ENCODE results near the gene CFC1B. TPM values are rescaled to one million over a fixed set of nuclear protein-coding genes. Genes with fewer than 3 reads are reported as not detected.
"Not testable (repeated sequence)": the region's sequence is repeated elsewhere in the genome, so short reads cannot be mapped to it uniquely, and the experiment has no call there.

Gene CFC1B
- total and polyA plus RNA-seq, 2 donors (not counting 1 experiment from before 2014, with no cell fraction given) = not detected

- not testable (repeated sequence) for H4K20me1 ChIP-seq (ENCODE audit: control insufficient read depth, extremely low read depth, insufficient read depth, low read length); H3K79me2 ChIP-seq (ENCODE audit: control insufficient read depth, insufficient read depth, low read length); DNase-seq (ENCODE audit: low read depth in 2 of 2); H3K36me3 ChIP-seq (ENCODE audit: control insufficient read depth, insufficient read depth, low read length); H3K27ac ChIP-seq (ENCODE audit: insufficient read depth, low read length); H3K4me2 ChIP-seq (ENCODE audit: extremely low read depth, insufficient read depth, low read length); H3K9ac ChIP-seq (ENCODE audit: insufficient read depth, low read length); H3K4me1 ChIP-seq (ENCODE audit: control insufficient read depth, extremely low read depth, insufficient read depth, low read length); H3K27me3 ChIP-seq (ENCODE audit: control insufficient read depth, insufficient read depth, low read length); H3K4me3 ChIP-seq (replicated peaks in 1 of 4; ENCODE audit: control extremely low read depth in 1 of 4, insufficient read depth in 1 of 4, low read depth in 3 of 4, low read length in 4 of 4); H3K9me3 ChIP-seq (ENCODE audit: control insufficient read depth, insufficient read depth, low read depth, low read length); H2AFZ ChIP-seq (ENCODE audit: low read length)
These were observed 1.4 kb downstream of the CFC1B start for GRCh38 chr2:130522390-130522789.

DNA sequence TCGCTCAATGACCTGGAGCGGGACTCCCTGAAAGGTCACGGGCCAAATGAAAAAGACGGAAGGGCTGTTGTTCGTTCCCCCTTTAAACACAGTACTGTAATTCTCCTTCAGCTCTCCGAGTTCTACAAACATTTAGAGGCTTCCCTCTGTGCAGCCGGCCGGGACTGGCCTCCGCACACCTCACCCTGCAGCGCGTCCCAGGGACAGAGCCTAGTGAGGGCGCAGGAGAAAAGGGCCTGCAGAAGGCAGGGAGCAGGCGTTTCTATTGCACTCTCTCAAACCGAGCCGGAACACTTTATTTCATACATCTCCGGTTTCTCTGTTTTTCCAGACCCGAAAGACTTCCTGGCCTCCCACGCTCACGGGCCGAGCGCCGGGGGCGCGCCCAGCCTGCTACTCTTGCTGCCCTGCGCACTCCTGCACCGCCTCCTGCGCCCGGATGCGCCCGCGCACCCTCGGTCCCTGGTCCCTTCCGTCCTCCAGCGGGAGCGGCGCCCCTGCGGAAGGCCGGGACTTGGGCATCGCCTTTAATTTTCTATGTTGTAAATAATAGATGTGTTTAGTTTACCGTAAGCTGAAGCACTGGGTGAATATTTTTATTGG lies 6.4 kb downstream of the CFC1B start:
- H3K9me3 ChIP-seq (ENCODE audit: control insufficient read depth, insufficient read depth, low read depth, low read length); H3K4me2 ChIP-seq (ENCODE audit: extremely low read depth, insufficient read depth, low read length); H3K9ac ChIP-seq (ENCODE audit: insufficient read depth, low read length); H3K36me3 ChIP-seq (ENCODE audit: control insufficient read depth, insufficient read depth, low read length); H2AFZ ChIP-seq (ENCODE audit: low read length); H3K27ac ChIP-seq (ENCODE audit: insufficient read depth, low read length); H3K27me3 ChIP-seq (ENCODE audit: control insufficient read depth, insufficient read depth, low read length); DNase-seq (ENCODE audit: low read depth in 2 of 2); H3K4me3 ChIP-seq (replicated peaks in 1 of 4; ENCODE audit: control extremely low read depth in 1 of 4, insufficient read depth in 1 of 4, low read depth in 3 of 4, low read length in 4 of 4); H3K4me1 ChIP-seq (ENCODE audit: control insufficient read depth, extremely low read depth, insufficient read depth, low read length); H4K20me1 ChIP-seq (ENCODE audit: control insufficient read depth, extremely low read depth, insufficient read depth, low read length); H3K79me2 ChIP-seq (ENCODE audit: control insufficient read depth, insufficient read depth, low read length): not testable (repeated sequence)

DNA sequence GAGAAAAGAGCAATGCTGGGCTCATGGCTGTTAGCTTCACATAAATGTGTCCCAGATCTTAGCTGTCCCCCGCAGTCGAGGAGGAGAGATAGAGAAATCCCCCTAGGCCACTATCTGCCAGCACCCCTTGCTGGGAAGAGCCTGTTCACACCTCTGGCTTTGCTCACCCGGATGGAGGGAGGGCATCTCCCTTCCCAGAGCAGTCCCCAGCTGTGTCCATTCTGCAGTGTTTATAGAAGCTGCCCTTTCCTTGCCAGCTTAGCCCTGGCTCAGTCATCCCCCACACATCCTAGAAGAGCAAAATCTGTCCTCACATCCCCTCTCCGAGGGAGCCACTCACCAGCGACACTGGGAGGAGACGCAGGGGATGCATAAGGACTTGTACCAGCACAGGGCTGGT lies 8.5 kb downstream of the CFC1B start:
- H3K9ac ChIP-seq (ENCODE audit: insufficient read depth, low read length); H3K4me1 ChIP-seq (ENCODE audit: control insufficient read depth, extremely low read depth, insufficient read depth, low read length); H3K27me3 ChIP-seq (ENCODE audit: control insufficient read depth, insufficient read depth, low read length); H3K4me2 ChIP-seq (ENCODE audit: extremely low read depth, insufficient read depth, low read length); H3K9me3 ChIP-seq (ENCODE audit: control insufficient read depth, insufficient read depth, low read depth, low read length); DNase-seq (ENCODE audit: low read depth in 2 of 2); H2AFZ ChIP-seq (ENCODE audit: low read length); H3K27ac ChIP-seq (ENCODE audit: insufficient read depth, low read length); H3K36me3 ChIP-seq (ENCODE audit: control insufficient read depth, insufficient read depth, low read length); H3K79me2 ChIP-seq (ENCODE audit: control insufficient read depth, insufficient read depth, low read length); H4K20me1 ChIP-seq (ENCODE audit: control insufficient read depth, extremely low read depth, insufficient read depth, low read length); H3K4me3 ChIP-seq (replicated peaks in 1 of 4; ENCODE audit: control extremely low read depth in 1 of 4, insufficient read depth in 1 of 4, low read depth in 3 of 4, low read length in 4 of 4): not testable (repeated sequence)

- not testable (repeated sequence) for DNase-seq (ENCODE audit: low read depth in 2 of 2); H3K36me3 ChIP-seq (ENCODE audit: control insufficient read depth, insufficient read depth, low read length); H2AFZ ChIP-seq (ENCODE audit: low read length); H3K27me3 ChIP-seq (ENCODE audit: control insufficient read depth, insufficient read depth, low read length); H3K4me1 ChIP-seq (ENCODE audit: control insufficient read depth, extremely low read depth, insufficient read depth, low read length); H3K79me2 ChIP-seq (ENCODE audit: control insufficient read depth, insufficient read depth, low read length); H3K27ac ChIP-seq (ENCODE audit: insufficient read depth, low read length); H3K9me3 ChIP-seq (ENCODE audit: control insufficient read depth, insufficient read depth, low read depth, low read length); H4K20me1 ChIP-seq (ENCODE audit: control insufficient read depth, extremely low read depth, insufficient read depth, low read length); H3K4me3 ChIP-seq (replicated peaks in 1 of 4; ENCODE audit: control extremely low read depth in 1 of 4, insufficient read depth in 1 of 4, low read depth in 3 of 4, low read length in 4 of 4); H3K4me2 ChIP-seq (ENCODE audit: extremely low read depth, insufficient read depth, low read length); H3K9ac ChIP-seq (ENCODE audit: insufficient read depth, low read length)
These were observed 9.2 kb downstream of the CFC1B start for GRCh38 chr2:130530212-130530611.

- not testable (repeated sequence) for H3K36me3 ChIP-seq (ENCODE audit: control insufficient read depth, insufficient read depth, low read length); H3K79me2 ChIP-seq (ENCODE audit: control insufficient read depth, insufficient read depth, low read length); H3K9me3 ChIP-seq (ENCODE audit: control insufficient read depth, insufficient read depth, low read depth, low read length); H2AFZ ChIP-seq (ENCODE audit: low read length); H3K27ac ChIP-seq (ENCODE audit: insufficient read depth, low read length); H3K4me1 ChIP-seq (ENCODE audit: control insufficient read depth, extremely low read depth, insufficient read depth, low read length); H4K20me1 ChIP-seq (ENCODE audit: control insufficient read depth, extremely low read depth, insufficient read depth, low read length); H3K9ac ChIP-seq (ENCODE audit: insufficient read depth, low read length); H3K4me3 ChIP-seq (replicated peaks in 1 of 4; ENCODE audit: control extremely low read depth in 1 of 4, insufficient read depth in 1 of 4, low read depth in 3 of 4, low read length in 4 of 4); H3K27me3 ChIP-seq (ENCODE audit: control insufficient read depth, insufficient read depth, low read length); DNase-seq (ENCODE audit: low read depth in 2 of 2); H3K4me2 ChIP-seq (ENCODE audit: extremely low read depth, insufficient read depth, low read length)
These were observed 10.2 kb downstream of the CFC1B start for GRCh38 chr2:130531225-130531624.

DNA sequence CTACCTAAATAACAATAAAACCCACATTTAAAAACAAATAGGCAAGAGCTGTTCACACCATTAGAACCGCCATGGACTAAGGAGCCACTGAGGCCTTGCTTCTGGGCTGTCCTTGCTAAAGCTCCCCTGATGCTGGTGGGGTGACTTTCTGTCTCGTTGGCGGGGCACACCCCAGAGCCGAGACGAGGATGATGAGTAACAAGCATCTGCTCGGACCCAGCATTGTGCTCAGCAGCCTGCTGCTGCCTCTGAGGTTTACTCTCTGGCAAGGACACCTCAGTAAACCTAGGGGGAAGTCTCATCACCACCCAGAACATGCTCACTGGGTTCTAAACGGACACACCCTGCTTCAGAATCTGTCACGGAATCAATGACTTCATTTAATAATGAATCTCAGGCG lies 10.7 kb downstream of the CFC1B start:
- not testable (repeated sequence) for H4K20me1 ChIP-seq (ENCODE audit: control insufficient read depth, extremely low read depth, insufficient read depth, low read length); H3K4me3 ChIP-seq (replicated peaks in 1 of 4; ENCODE audit: control extremely low read depth in 1 of 4, insufficient read depth in 1 of 4, low read depth in 3 of 4, low read length in 4 of 4); H3K79me2 ChIP-seq (ENCODE audit: control insufficient read depth, insufficient read depth, low read length); H3K9me3 ChIP-seq (ENCODE audit: control insufficient read depth, insufficient read depth, low read depth, low read length); H2AFZ ChIP-seq (ENCODE audit: low read length); DNase-seq (ENCODE audit: low read depth in 2 of 2); H3K9ac ChIP-seq (ENCODE audit: insufficient read depth, low read length); H3K27ac ChIP-seq (ENCODE audit: insufficient read depth, low read length); H3K4me2 ChIP-seq (ENCODE audit: extremely low read depth, insufficient read depth, low read length); H3K36me3 ChIP-seq (ENCODE audit: control insufficient read depth, insufficient read depth, low read length); H3K27me3 ChIP-seq (ENCODE audit: control insufficient read depth, insufficient read depth, low read length); H3K4me1 ChIP-seq (ENCODE audit: control insufficient read depth, extremely low read depth, insufficient read depth, low read length)

DNA sequence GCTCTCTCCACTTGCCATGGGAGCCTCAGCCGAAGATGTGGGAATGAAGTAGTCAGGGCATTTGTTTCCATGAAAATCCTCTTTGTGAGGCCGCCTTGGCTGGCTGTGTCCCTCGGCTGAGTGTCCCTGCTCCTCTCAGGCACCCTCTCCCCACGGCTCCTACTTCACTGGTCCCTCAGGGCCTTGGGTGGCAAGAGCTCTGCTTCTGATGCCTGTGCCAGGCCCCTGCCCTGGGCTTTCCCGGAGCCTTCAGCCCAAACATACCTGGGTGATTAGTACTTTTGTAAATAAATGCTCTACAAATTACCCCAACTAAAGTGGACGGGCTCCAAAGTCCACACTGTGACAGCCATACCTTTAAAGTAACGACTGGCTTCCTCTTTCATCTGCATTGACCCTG lies 15.6 kb downstream of the CFC1B start:
- H3K9me3 ChIP-seq (ENCODE audit: control insufficient read depth, insufficient read depth, low read depth, low read length); H3K79me2 ChIP-seq (ENCODE audit: control insufficient read depth, insufficient read depth, low read length): not testable (repeated sequence)

More for the DNA sequence above, 15.6 kb downstream of the CFC1B start:
- not testable (repeated sequence) for H4K20me1 ChIP-seq (ENCODE audit: control insufficient read depth, extremely low read depth, insufficient read depth, low read length); H3K27ac ChIP-seq (ENCODE audit: insufficient read depth, low read length); H3K9ac ChIP-seq (ENCODE audit: insufficient read depth, low read length); H3K27me3 ChIP-seq (ENCODE audit: control insufficient read depth, insufficient read depth, low read length); DNase-seq (ENCODE audit: low read depth in 2 of 2); H3K4me2 ChIP-seq (ENCODE audit: extremely low read depth, insufficient read depth, low read length); H3K36me3 ChIP-seq (ENCODE audit: control insufficient read depth, insufficient read depth, low read length); H3K4me1 ChIP-seq (ENCODE audit: control insufficient read depth, extremely low read depth, insufficient read depth, low read length); H2AFZ ChIP-seq (ENCODE audit: low read length); H3K4me3 ChIP-seq (replicated peaks in 1 of 4; ENCODE audit: control extremely low read depth in 1 of 4, insufficient read depth in 1 of 4, low read depth in 3 of 4, low read length in 4 of 4)

Measured in fibroblast of lung (primary cell).